HCEC 1CT (cell line): Measurements from ENCODE around the gene SLC22A17.

Source experiments
- DNase-seq: peaks from one replicate; pipeline ENCODE4 v3.0.0-alpha.2; 2017

Gene SLC22A17

GRCh38 chr14:23302290-23303225, 50.1 kb downstream of the SLC22A17 start, which contains the start of gene PPP1R3E:
Gene PPP1R3E, minus strand, starts transcription at chr14:23302859. Its CDS starts 283 bp downstream, at chr14:23302576.
- peak; percentile 55 for DNase-seq

GRCh38 chr14:23301969-23302289, 50.8 kb downstream of the SLC22A17 start:
- no peak for DNase-seq

GRCh38 chr14:23301288-23301968, 51.3 kb downstream of the SLC22A17 start:
- DNase-seq = peak; percentile 98

GRCh38 chr14:23300687-23301223, 51.9 kb downstream of the SLC22A17 start:
- DNase-seq = no peak

GRCh38 chr14:23299986-23300686, 52.6 kb downstream of the SLC22A17 start:
- no peak for DNase-seq

GRCh38 chr14:23299211-23299957, 53.3 kb downstream of the SLC22A17 start:
- peak; percentile 46 for DNase-seq

- no peak for DNase-seq
These were observed 54.9 kb downstream of the SLC22A17 start for GRCh38 chr14:23297611-23298277.

- no peak for DNase-seq
These were observed 55.6 kb downstream of the SLC22A17 start for GRCh38 chr14:23297096-23297495.
